ENCODE results near the gene ALAS1. TPM values are rescaled to one million over a fixed set of nuclear protein-coding genes. Genes with fewer than 3 reads are reported as not detected.
"Not testable (repeated sequence)": the region's sequence is repeated elsewhere in the genome, so short reads cannot be mapped to it uniquely, and the experiment has no call there.

The ALAS1 gene
- total and polyA plus RNA-seq, 9 of the 15 experiments (the other 6 are each of a cell fraction or from before 2014, with no cell fraction given): 21.4 to 49.5 (median 34.4) TPM

DNA sequence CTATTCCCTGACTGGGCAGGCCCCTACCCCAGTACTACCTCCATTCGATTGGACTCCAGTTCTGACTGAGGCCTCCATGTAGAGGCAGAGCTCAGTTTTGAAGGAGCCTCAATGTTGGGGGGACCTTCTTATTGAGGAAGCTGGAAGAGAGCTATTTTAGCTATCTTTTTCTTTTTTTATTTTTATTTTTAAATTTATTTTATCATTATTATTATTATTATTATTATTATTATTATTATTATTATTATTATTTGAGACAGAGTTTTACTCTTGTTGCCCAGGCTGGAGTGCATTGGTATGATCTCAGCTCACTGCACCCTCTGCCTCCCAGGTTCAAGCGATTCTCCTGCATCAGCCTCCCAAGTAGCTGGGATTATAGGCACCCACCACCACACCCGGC, 27.7 kb upstream of the ALAS1 start:
- H2AFZ ChIP-seq (ENCODE audit: low read depth, low read length); CTCF ChIA-PET (ENCODE audit: low intra/inter-chr PET ratio); H3K27ac ChIP-seq (ENCODE audit: extremely low read depth, low read depth, low read length); ATAC-seq; H3K9me1 ChIP-seq (ENCODE audit: control insufficient read depth, insufficient read depth, low read length); H3K4me3 ChIP-seq; FAIRE-seq; BruUV-seq (replicated peaks); H3K9ac ChIP-seq (ENCODE audit: insufficient read depth in 1 of 2, low read depth in 2 of 2, low read length in 2 of 2); DNase-seq (ENCODE audit: extremely low read depth in 1 of 4, low spot score in 3 of 4); H3K27me3 ChIP-seq (ENCODE audit: control insufficient read depth in 2 of 2, insufficient read depth in 2 of 2, low read length in 2 of 2); H3K4me1 ChIP-seq (replicated peaks in 1 of 2; ENCODE audit: control insufficient read depth in 2 of 2, insufficient read depth in 2 of 2, low read length in 2 of 2); H3K4me2 ChIP-seq (ENCODE audit: insufficient read depth, low read length); H3K36me3 ChIP-seq (ENCODE audit: control insufficient read depth, insufficient read depth, low read length); intact Hi-C loops (cut with micrococcal nuclease); H4K20me1 ChIP-seq (replicated peaks; ENCODE audit: control insufficient read depth, insufficient read depth, low read length); H3K9me3 ChIP-seq (replicated peaks; ENCODE audit: control insufficient read depth, insufficient read depth, low read depth, low read length); H3K79me2 ChIP-seq (ENCODE audit: control insufficient read depth, insufficient read depth, low read length); in situ Hi-C loops (cut with MboI): not testable (repeated sequence)
- WGBS (ENCODE audit: insufficient coverage, low coverage, missing lambda C conversion rate): 88% methylated on average over 3 of the region's 3 CpGs
- POLR2A ChIA-PET: interaction anchor here (0.9 to 1.5 kb wide), 4 partner anchors 9 to 117 kb away, joined by 3 to 5 read pairs (median 4); no protein-coding TSS in a partner anchor

DNA sequence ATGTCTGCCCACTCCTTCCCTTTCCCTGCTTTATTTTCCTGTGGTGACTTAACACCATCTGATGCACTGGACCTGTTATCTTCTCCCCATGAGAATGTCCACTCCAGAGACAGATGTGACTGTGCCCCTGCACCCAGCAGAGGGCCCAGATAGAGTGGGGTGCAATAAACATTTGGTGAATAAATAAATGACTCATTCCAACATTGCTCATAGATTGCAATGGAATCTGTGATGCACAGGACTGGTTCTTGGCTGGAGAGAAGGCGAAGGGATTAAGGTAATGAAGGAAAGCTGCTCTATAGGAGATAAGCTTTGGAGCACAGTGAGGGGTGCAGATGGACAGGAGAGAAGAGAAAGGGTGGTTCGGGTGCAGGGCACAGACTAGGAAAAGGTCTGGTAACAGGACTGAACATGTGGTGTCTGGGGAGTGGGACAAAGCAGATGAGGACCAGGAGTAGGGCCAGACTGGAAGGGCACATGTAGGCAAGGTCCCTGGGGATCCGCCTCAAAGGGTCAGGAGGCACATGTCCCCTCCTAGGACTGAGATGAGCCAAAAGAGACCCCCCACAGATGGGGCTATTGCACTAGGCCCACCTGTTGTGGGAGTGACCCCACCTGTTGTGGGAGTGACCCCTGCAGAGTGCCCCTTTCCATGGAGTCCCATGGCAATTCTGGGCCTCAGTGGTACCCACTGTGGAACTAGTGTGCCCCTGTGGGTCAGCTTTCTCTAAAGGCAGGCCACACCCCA, 26.3 kb upstream of the ALAS1 start:
- Histone ChIP-seq H3K9me1 (ENCODE audit: control insufficient read depth, insufficient read depth, low read length) (no peaks in the 10 kb centered on the region), H3K9me3 (replicated peaks; ENCODE audit: control insufficient read depth, insufficient read depth, low read depth, low read length) (no peaks in the 10 kb centered on the region), H3K36me3 (ENCODE audit: control insufficient read depth, insufficient read depth, low read length) (no peaks in the 10 kb centered on the region), H4K20me1 (replicated peaks; ENCODE audit: control insufficient read depth, insufficient read depth, low read length) (no peaks in the 10 kb centered on the region), H3K9ac (ENCODE audit: insufficient read depth in 1 of 2, low read depth in 2 of 2, low read length in 2 of 2) (no peak overlapping the region), H3K27ac (ENCODE audit: extremely low read depth, low read depth, low read length) (no peak overlapping the region), H2AFZ (ENCODE audit: low read depth, low read length) (no peak overlapping the region), H3K4me2 (ENCODE audit: insufficient read depth, low read length) (no peak overlapping the region), H3K27me3 (ENCODE audit: control insufficient read depth in 2 of 2, insufficient read depth in 2 of 2, low read length in 2 of 2) (no peaks in the 10 kb centered on the region), H3K4me1 (replicated peaks in 1 of 2; ENCODE audit: control insufficient read depth in 2 of 2, insufficient read depth in 2 of 2, low read length in 2 of 2) (peaks cover 8 to 17% of the 10 kb centered on the region in 2 experiments; a peak in 4 of 5 replicates), H3K4me3 (no peak overlapping the region), H3K79me2 (ENCODE audit: control insufficient read depth, insufficient read depth, low read length) (no peaks in the 10 kb centered on the region)
- DNase-seq (ENCODE audit: extremely low read depth in 1 of 4, low spot score in 3 of 4) (peak in 1 of 4 experiments; percentile 38), ATAC-seq (no peak; the same call in 1 of the 3 replicates), FAIRE-seq (peak; percentile 40)
- BruUV-seq (replicated peaks): no TSS peak
- in situ Hi-C loops (cut with MboI) (no loop called here), intact Hi-C loops (cut with micrococcal nuclease) (no loop called here)
- ChIA-PET POLR2A (interaction anchor here (0.7 to 1.5 kb wide), 5 partner anchors 10 to 199 kb away, joined by 3 to 5 read pairs (median 4); partner anchors contain the start of gene POC1A), CTCF (ENCODE audit: low intra/inter-chr PET ratio) (no interaction called here)
- 22% methylated on average over 3 of the region's 3 CpGs for WGBS (ENCODE audit: insufficient coverage, low coverage, missing lambda C conversion rate)
- TF ChIP-seq, protein P1, sequence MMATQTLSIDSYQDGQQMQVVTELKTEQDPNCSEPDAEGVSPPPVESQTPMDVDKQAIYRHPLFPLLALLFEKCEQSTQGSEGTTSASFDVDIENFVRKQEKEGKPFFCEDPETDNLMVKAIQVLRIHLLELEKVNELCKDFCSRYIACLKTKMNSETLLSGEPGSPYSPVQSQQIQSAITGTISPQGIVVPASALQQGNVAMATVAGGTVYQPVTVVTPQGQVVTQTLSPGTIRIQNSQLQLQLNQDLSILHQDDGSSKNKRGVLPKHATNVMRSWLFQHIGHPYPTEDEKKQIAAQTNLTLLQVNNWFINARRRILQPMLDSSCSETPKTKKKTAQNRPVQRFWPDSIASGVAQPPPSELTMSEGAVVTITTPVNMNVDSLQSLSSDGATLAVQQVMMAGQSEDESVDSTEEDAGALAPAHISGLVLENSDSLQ (IDR thresholded peaks at IDR 0.05): no peak
- TF ChIP-seq ZNF785 (CRISPR knock-in tag; IDR thresholded peaks at IDR 0.05) (no peak), DPF2 (IDR thresholded peaks at IDR 0.05) (peak; percentile 47; the same call in 1 of the 2 replicates), RCOR1 (IDR thresholded peaks at IDR 0.05; ENCODE audit: borderline replicate concordance in 1 of 2, low read depth in 2 of 2, low read length in 2 of 2) (no peak), XRCC4 (IDR thresholded peaks at IDR 0.05; ENCODE audit: extremely low read depth, insufficient read depth, insufficient read length) (no peak)
- TF ChIP-seq, protein P2, sequence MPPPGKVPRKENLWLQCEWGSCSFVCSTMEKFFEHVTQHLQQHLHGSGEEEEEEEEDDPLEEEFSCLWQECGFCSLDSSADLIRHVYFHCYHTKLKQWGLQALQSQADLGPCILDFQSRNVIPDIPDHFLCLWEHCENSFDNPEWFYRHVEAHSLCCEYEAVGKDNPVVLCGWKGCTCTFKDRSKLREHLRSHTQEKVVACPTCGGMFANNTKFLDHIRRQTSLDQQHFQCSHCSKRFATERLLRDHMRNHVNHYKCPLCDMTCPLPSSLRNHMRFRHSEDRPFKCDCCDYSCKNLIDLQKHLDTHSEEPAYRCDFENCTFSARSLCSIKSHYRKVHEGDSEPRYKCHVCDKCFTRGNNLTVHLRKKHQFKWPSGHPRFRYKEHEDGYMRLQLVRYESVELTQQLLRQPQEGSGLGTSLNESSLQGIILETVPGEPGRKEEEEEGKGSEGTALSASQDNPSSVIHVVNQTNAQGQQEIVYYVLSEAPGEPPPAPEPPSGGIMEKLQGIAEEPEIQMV (tag; conservative IDR thresholded peaks at IDR 0.05; ENCODE audit: low read depth): no peak
- TF ChIP-seq, protein P3, sequence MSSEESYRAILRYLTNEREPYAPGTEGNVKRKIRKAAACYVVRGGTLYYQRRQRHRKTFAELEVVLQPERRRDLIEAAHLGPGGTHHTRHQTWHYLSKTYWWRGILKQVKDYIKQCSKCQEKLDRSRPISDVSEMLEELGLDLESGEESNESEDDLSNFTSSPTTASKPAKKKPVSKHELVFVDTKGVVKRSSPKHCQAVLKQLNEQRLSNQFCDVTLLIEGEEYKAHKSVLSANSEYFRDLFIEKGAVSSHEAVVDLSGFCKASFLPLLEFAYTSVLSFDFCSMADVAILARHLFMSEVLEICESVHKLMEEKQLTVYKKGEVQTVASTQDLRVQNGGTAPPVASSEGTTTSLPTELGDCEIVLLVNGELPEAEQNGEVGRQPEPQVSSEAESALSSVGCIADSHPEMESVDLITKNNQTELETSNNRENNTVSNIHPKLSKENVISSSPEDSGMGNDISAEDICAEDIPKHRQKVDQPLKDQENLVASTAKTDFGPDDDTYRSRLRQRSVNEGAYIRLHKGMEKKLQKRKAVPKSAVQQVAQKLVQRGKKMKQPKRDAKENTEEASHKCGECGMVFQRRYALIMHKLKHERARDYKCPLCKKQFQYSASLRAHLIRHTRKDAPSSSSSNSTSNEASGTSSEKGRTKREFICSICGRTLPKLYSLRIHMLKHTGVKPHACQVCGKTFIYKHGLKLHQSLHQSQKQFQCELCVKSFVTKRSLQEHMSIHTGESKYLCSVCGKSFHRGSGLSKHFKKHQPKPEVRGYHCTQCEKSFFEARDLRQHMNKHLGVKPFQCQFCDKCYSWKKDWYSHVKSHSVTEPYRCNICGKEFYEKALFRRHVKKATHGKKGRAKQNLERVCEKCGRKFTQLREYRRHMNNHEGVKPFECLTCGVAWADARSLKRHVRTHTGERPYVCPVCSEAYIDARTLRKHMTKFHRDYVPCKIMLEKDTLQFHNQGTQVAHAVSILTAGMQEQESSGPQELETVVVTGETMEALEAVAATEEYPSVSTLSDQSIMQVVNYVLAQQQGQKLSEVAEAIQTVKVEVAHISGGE (CRISPR knock-in tag; IDR thresholded peaks at IDR 0.05): no peak

Measured in K562 (cell line).